ENCODE data around the gene MPG.

Gene MPG

GRCh38 chr16:88613-89012 is 10.6 kb downstream of the MPG start:
- no peak for DNase-seq
- intact Hi-C loops (cut with DNase I; ENCODE audit: low total_unique reads), result no loop called here

GRCh38 chr16:89391-90302 is 11.6 kb downstream of the MPG start:
- intact Hi-C loops (cut with DNase I; ENCODE audit: low total_unique reads), result no loop called here
- DNase-seq, result no peak
- Histone ChIP-seq H3K9me3 (no peaks in the 10 kb centered on the region), H3K27me3 (no peaks in the 10 kb centered on the region), H3K4me1 (peaks cover 4 to 39% (median 26%) of the 10 kb centered on the region in 4 donors), H3K36me3 (peaks cover 46 to 87% (median 58%) of the 10 kb centered on the region in 3 donors), H3K4me3 (no peak overlapping the region), H3K27ac (peak overlapping the region; percentile 20 to 77)
- no peak for TF ChIP-seq CTCF (IDR thresholded peaks at IDR 0.05)

More at GRCh38 chr16:88613-89012, 10.6 kb downstream of the MPG start:
- peak overlapping the region in 1 of 2 donors; percentile 77 for H3K27ac ChIP-seq
- H3K36me3 ChIP-seq, result peaks cover 46 to 86% (median 58%) of the 10 kb centered on the region in 3 donors
- no peaks in the 10 kb centered on the region for H3K27me3 ChIP-seq
- no peaks in the 10 kb centered on the region for H3K9me3 ChIP-seq
- peaks cover 10 to 49% (median 37%) of the 10 kb centered on the region in 4 donors for H3K4me1 ChIP-seq
- no peak overlapping the region for H3K4me3 ChIP-seq
- TF ChIP-seq CTCF (IDR thresholded peaks at IDR 0.05), result no peak

- Histone ChIP-seq H3K36me3 (peaks cover 35 to 85% (median 42%) of the 10 kb centered on the region in 3 donors), H3K4me1 (peaks cover 0 to 20% (median 10%) of the 10 kb centered on the region in 4 donors), H3K27me3 (no peaks in the 10 kb centered on the region), H3K9me3 (no peaks in the 10 kb centered on the region), H3K27ac (peak overlapping the region; percentile 56 to 77), H3K4me3 (no peak overlapping the region)
- no peak for TF ChIP-seq CTCF (IDR thresholded peaks at IDR 0.05)
- DNase-seq, result peak in 1 of 2 donors; percentile 86
- intact Hi-C loops (cut with DNase I; ENCODE audit: low total_unique reads), result no loop called here
Observed at GRCh38 chr16:91484-91883, 13.5 kb downstream of the MPG start.

- peaks cover 0 to 29% (median 21%) of the 10 kb centered on the region in 4 donors for H3K4me1 ChIP-seq
- H3K27ac ChIP-seq, result peak overlapping the region; percentile 56 to 77
- no peaks in the 10 kb centered on the region for H3K27me3 ChIP-seq
- TF ChIP-seq CTCF (IDR thresholded peaks at IDR 0.05), result no peak
- intact Hi-C loops (cut with DNase I; ENCODE audit: low total_unique reads), result no loop called here
- no peaks in the 10 kb centered on the region for H3K9me3 ChIP-seq
- no peak overlapping the region for H3K4me3 ChIP-seq
- peaks cover 24 to 77% (median 30%) of the 10 kb centered on the region in 3 donors for H3K36me3 ChIP-seq
- DNase-seq, result no peak
Observed at GRCh38 chr16:92431-93339, 14.7 kb downstream of the MPG start.

GRCh38 chr16:94918-95265 is 16.9 kb downstream of the MPG start:
- H3K27me3 ChIP-seq, result no peaks in the 10 kb centered on the region
- peaks cover 0 to 51% (median 35%) of the 10 kb centered on the region in 4 donors for H3K4me1 ChIP-seq
- TF ChIP-seq CTCF (IDR thresholded peaks at IDR 0.05), result no peak
- intact Hi-C loops (cut with DNase I; ENCODE audit: low total_unique reads), result no loop called here
- DNase-seq, result no peak
- no peak overlapping the region for H3K4me3 ChIP-seq
- no peak overlapping the region for H3K27ac ChIP-seq
- no peaks in the 10 kb centered on the region for H3K9me3 ChIP-seq
- peaks cover 2 to 64% (median 8%) of the 10 kb centered on the region in 3 donors for H3K36me3 ChIP-seq

Measured in tibial artery (tissue), 4 donors.